ENCODE results near the gene KRTAP4-16. TPM values are rescaled to one million over a fixed set of nuclear protein-coding genes. Genes with fewer than 3 reads are reported as not detected.

KRTAP4-16 gene
- polyA plus RNA-seq, 2 of the 4 experiments (the other 2 are of a cell fraction): not detected

DNA sequence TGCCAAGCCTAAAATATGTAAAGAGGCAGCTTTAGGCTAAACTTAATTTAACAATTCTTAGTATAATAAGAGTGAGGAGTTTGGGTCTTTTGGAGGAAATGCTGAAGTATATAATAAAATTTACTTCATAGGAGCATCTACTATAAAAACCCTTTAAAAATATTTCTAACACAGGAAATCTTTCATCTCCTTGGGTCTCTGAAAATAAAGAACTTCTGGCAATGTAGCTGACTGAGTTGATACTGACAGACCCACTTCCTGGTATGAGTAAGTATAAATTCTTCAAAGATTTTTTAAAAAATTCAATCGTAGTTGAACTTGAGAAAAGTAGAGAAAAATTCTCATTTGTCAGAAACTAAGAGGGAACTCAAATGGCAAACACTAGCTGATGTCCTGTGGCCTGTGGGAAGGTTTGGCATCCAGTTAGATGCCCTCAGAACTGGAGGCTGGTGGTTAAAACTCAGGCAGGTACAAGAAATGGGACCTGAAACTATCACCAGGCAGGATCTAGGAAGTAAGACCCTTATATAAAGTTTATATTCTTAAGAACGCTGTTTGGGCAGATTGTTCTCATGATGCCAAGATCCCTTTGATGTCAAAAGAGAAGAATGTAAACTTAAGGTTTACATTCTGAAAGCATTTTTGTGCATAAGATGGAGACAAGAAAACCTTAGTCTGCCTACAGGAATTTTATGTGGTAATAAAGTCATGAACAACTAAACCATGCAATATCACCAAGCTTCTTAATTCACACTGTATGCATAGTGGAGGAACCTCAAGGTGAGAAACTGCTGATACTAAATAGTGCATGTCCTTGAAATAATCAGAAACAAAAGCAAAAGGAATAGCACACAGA is 32.1 kb upstream of the KRTAP4-16 start (continued):
- TF ChIP-seq, protein P1, sequence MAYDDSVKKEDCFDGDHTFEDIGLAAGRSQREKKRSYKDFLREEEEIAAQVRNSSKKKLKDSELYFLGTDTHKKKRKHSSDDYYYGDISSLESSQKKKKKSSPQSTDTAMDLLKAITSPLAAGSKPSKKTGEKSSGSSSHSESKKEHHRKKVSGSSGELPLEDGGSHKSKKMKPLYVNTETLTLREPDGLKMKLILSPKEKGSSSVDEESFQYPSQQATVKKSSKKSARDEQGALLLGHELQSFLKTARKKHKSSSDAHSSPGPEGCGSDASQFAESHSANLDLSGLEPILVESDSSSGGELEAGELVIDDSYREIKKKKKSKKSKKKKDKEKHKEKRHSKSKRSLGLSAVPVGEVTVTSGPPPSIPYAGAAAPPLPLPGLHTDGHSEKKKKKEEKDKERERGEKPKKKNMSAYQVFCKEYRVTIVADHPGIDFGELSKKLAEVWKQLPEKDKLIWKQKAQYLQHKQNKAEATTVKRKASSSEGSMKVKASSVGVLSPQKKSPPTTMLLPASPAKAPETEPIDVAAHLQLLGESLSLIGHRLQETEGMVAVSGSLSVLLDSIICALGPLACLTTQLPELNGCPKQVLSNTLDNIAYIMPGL (CRISPR knock-in tag; IDR thresholded peaks at IDR 0.05; ENCODE audit: borderline replicate concordance): no peak

DNA sequence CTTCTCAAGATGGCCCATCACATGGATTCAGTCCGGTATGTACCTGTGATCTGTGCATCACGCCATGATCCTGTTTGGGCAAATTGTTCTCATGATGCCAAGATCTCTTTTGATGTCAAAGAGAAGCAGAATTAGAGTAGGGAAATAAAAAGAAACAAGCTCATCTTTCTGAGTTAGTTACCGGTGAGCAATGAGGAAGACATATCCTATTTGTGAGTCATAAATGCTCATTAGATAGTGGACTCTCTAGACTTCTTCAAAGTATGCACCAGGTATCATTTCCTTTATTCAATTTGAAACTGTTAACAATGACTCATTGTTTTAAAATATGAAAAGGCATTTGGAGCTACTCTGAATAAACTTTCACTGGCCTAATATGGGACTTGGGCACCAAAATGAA is 30.0 kb upstream of the KRTAP4-16 start:
- peak; percentile 60; the same call in 1 of the 2 replicates for TF ChIP-seq JUNB (IDR thresholded peaks at IDR 0.05)
- no peak for TF ChIP-seq RNF2 (IDR thresholded peaks at IDR 0.05; ENCODE audit: borderline replicate concordance, low read depth)
- TF ChIP-seq, protein P2, sequence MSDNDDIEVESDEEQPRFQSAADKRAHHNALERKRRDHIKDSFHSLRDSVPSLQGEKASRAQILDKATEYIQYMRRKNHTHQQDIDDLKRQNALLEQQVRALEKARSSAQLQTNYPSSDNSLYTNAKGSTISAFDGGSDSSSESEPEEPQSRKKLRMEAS (IDR thresholded peaks at IDR 0.05): no peak
- TF ChIP-seq FOSL2 (IDR thresholded peaks at IDR 0.05): peak; percentile 49; the same call in 1 of the 2 replicates
- TF ChIP-seq FOSL2 (CRISPR knock-in tag; IDR thresholded peaks at IDR 0.05): peak; percentile 75
- TF ChIP-seq HDAC2 (IDR thresholded peaks at IDR 0.05): no peak
- TF ChIP-seq, protein P1 (CRISPR knock-in tag; IDR thresholded peaks at IDR 0.05; ENCODE audit: borderline replicate concordance): no peak
- TF ChIP-seq CBX2 (IDR thresholded peaks at IDR 0.05; ENCODE audit: borderline replicate concordance, low read depth): no peak
- TF ChIP-seq RARB (CRISPR knock-in tag; IDR thresholded peaks at IDR 0.05): no peak
- TF ChIP-seq, protein P3, sequence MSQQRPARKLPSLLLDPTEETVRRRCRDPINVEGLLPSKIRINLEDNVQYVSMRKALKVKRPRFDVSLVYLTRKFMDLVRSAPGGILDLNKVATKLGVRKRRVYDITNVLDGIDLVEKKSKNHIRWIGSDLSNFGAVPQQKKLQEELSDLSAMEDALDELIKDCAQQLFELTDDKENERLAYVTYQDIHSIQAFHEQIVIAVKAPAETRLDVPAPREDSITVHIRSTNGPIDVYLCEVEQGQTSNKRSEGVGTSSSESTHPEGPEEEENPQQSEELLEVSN (IDR thresholded peaks at IDR 0.05; ENCODE audit: borderline replicate concordance, low read depth): no peak
- TF ChIP-seq POLR2A (IDR thresholded peaks at IDR 0.05; ENCODE audit: low read length): no peak
- Histone ChIP-seq H3K27ac (peak overlapping the region in 1 of 2 experiments; percentile 1; a peak in 1 of 6 replicates), H3K4me2 (0 out of 3 replicates have a peak overlapping the region, but pooled peaks have one; percentile 7), H3K4me1 (0 out of 3 replicates have a peak, but pooled peaks cover 6% of the 10 kb centered on the region), H3K4me3 (no peak overlapping the region), H3K9me3 (no peaks in the 10 kb centered on the region)
- ChIA-PET CTCF (interaction anchor here (1.0 kb wide), 1 partner anchor 190 kb away, joined by 3 read pairs; no protein-coding TSS in a partner anchor), POLR2A (no interaction called here)
- 56% methylated on average over 3 of the region's 3 CpGs for WGBS (ENCODE audit: missing lambda C conversion rate)
- DNase-seq (ENCODE audit: low read depth in 1 of 2, low spot score in 1 of 2) (peak in 1 of 2 experiments; percentile 27), FAIRE-seq (peak; percentile 97), ATAC-seq (no peak; a peak in 1 of 6 replicates)

DNA sequence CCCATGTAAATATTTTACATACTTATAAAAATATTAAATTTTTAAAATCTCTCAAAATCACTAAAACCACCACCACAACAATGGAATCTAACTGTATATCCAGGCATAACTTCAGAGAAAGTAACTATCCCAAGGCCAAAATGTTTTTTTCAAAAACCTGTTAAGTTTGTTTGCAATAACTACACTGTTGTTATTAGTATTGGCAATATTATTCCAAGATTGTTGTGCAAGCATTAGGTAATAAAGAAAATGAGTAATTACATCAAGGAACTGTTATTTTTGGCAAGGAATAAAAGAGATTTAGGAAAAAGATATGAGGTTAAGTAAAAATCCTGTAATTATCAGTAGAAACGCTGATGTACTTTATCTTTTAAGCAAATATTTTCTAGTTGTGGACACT is 25.4 kb upstream of the KRTAP4-16 start:
- POLR2A ChIA-PET: no interaction called here
- Histone ChIP-seq H3K27ac (no peak overlapping the region), H3K4me1 (0 out of 3 replicates have a peak, but pooled peaks cover 6% of the 10 kb centered on the region), H3K4me2 (no peak overlapping the region), H3K9me3 (no peaks in the 10 kb centered on the region), H3K4me3 (no peak overlapping the region)
- no peak for TF ChIP-seq HDAC2 (IDR thresholded peaks at IDR 0.05)
- no peak for TF ChIP-seq HOXB13 (CRISPR knock-in tag; IDR thresholded peaks at IDR 0.05; ENCODE audit: low read depth)
- TF ChIP-seq HOXA7 (CRISPR knock-in tag; IDR thresholded peaks at IDR 0.05): no peak
- TF ChIP-seq RFX5 (IDR thresholded peaks at IDR 0.05): no peak
- no peak for TF ChIP-seq EP300 (IDR thresholded peaks at IDR 0.05)
- TF ChIP-seq TP53 (CRISPR knock-in tag; IDR thresholded peaks at IDR 0.05): no peak
- TF ChIP-seq, protein P4, sequence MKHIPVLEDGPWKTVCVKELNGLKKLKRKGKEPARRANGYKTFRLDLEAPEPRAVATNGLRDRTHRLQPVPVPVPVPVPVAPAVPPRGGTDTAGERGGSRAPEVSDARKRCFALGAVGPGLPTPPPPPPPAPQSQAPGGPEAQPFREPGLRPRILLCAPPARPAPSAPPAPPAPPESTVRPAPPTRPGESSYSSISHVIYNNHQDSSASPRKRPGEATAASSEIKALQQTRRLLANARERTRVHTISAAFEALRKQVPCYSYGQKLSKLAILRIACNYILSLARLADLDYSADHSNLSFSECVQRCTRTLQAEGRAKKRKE (CRISPR knock-in tag; IDR thresholded peaks at IDR 0.05; ENCODE audit: low read depth): no peak
- no peak for TF ChIP-seq POLR2AphosphoS2 (conservative IDR thresholded peaks at IDR 0.05; ENCODE audit: low read length)
- no peak for ATAC-seq
- WGBS (ENCODE audit: missing lambda C conversion rate): 85% methylated on average over 1 of the region's 1 CpG
- peak; percentile 92 for FAIRE-seq
- CTCF ChIA-PET: no interaction called here
- no peak for DNase-seq (ENCODE audit: low read depth in 1 of 2, low spot score in 1 of 2)

Measured in A549 (cell line).